IPS DF 6.9 (cell line): ENCODE results near the gene UBE2I.
A peak's percentile ranks its signal among the peaks of the same experiment; 100 is the strongest.
"Not testable (repeated sequence)": the region's sequence is repeated elsewhere in the genome, so short reads cannot be mapped to it uniquely, and the experiment has no call there.

ENCODE experiments used
- DNase-seq: peaks from one replicate; pipeline ENCODE4 v3.0.0-alpha.2; 2013; ENCODE audit warnings: low read depth, low spot score
- H3K27ac ChIP-seq: one replicate; pipeline ENCODE4 v1.5.1; 2013; ENCODE audit warnings: low read length, control low read depth
- H3K27me3 ChIP-seq: 2 replicates; pipeline ENCODE4 v1.6.1; 2013; ENCODE audit warnings: mild to moderate bottlenecking, low read length; ENCODE audit not compliant: control insufficient read depth, insufficient read depth
- H3K36me3 ChIP-seq: 2 replicates; pipeline ENCODE4 v1.6.1; 2013; ENCODE audit warnings: low read length; ENCODE audit not compliant: control insufficient read depth, insufficient read depth
- H3K4me1 ChIP-seq: 2 replicates; pipeline ENCODE4 v1.6.1; 2013; ENCODE audit warnings: low read length; ENCODE audit not compliant: control insufficient read depth, insufficient read depth
- H3K4me3 ChIP-seq: 2 replicates; pipeline ENCODE4 v1.5.1; 2013; ENCODE audit warnings: mild to moderate bottlenecking, low read length
- H3K9me3 ChIP-seq: 2 replicates; pipeline ENCODE4 v1.6.1; 2013; ENCODE audit warnings: low read length, inconsistent platforms; ENCODE audit not compliant: control insufficient read depth, insufficient read depth
- WGBS: extraction: QIAGEN DNeasy Blood & Tissue Kit; methylation state at CpG from one replicate; pipeline ENCODE4 v1.1.7; 2013; ENCODE audit warnings: mixed read lengths, missing lambda C conversion rate; ENCODE audit not compliant: insufficient read length, insufficient coverage; 5-methylcytosine and 5-hydroxymethylcytosine counted together

The UBE2I gene

GRCh38 chr16:1285669-1286512 lies 23.5 kb upstream of the UBE2I start:
- WGBS: no CpG with 5 or more reads among the region's 38 CpGs
- no peak overlapping the region for H3K4me3 ChIP-seq
- H3K9me3 ChIP-seq: no peaks in the 10 kb centered on the region
- H3K36me3 ChIP-seq: no peaks in the 10 kb centered on the region
- H3K27me3 ChIP-seq: peaks cover 9% of the 10 kb centered on the region
- no peak for DNase-seq
- H3K4me1 ChIP-seq: peaks cover 7% of the 10 kb centered on the region
- H3K27ac ChIP-seq: no peak overlapping the region

GRCh38 chr16:1286513-1287094 lies 22.8 kb upstream of the UBE2I start:
- no CpG with 5 or more reads among the region's 25 CpGs for WGBS
- Histone ChIP-seq H3K27me3 (peaks cover 9% of the 10 kb centered on the region), H3K9me3 (no peaks in the 10 kb centered on the region), H3K4me1 (peaks cover 8% of the 10 kb centered on the region), H3K27ac (no peak overlapping the region), H3K36me3 (no peaks in the 10 kb centered on the region), H3K4me3 (no peak overlapping the region)
- no peak for DNase-seq

- Histone ChIP-seq H3K9me3 (no peaks in the 10 kb centered on the region), H3K4me3 (no peak overlapping the region), H3K27me3 (peaks cover 9% of the 10 kb centered on the region), H3K4me1 (peaks cover 9% of the 10 kb centered on the region), H3K27ac (no peak overlapping the region), H3K36me3 (no peaks in the 10 kb centered on the region)
- no CpG with 5 or more reads among the region's 40 CpGs for WGBS
- DNase-seq: no peak
Measured at GRCh38 chr16:1287982-1288670, 21.3 kb upstream of the UBE2I start.

- no peak overlapping the region for H3K4me3 ChIP-seq
Measured at GRCh38 chr16:1288813-1289476, 20.5 kb upstream of the UBE2I start.

GRCh38 chr16:1289477-1289866 lies 20.0 kb upstream of the UBE2I start:
- H3K27me3 ChIP-seq: peaks cover 9% of the 10 kb centered on the region
- H3K36me3 ChIP-seq: no peaks in the 10 kb centered on the region
- H3K9me3 ChIP-seq: no peaks in the 10 kb centered on the region
- peak overlapping the region; percentile 23; the same call in 1 of the 2 replicates for H3K4me3 ChIP-seq
- no CpG with 5 or more reads among the region's 17 CpGs for WGBS
- H3K27ac ChIP-seq: no peak overlapping the region
- DNase-seq: no peak
- peaks cover 7% of the 10 kb centered on the region for H3K4me1 ChIP-seq

More at GRCh38 chr16:1288813-1289476, 20.5 kb upstream of the UBE2I start:
- WGBS: no CpG with 5 or more reads among the region's 20 CpGs
- peaks cover 7% of the 10 kb centered on the region for H3K4me1 ChIP-seq
- H3K36me3 ChIP-seq: no peaks in the 10 kb centered on the region
- no peak overlapping the region for H3K27ac ChIP-seq
- no peaks in the 10 kb centered on the region for H3K9me3 ChIP-seq
- no peak for DNase-seq
- H3K27me3 ChIP-seq: peaks cover 9% of the 10 kb centered on the region

- DNase-seq: no peak
- WGBS: no CpG with 5 or more reads among the region's 22 CpGs
- Histone ChIP-seq H3K27ac (no peak overlapping the region), H3K36me3 (no peaks in the 10 kb centered on the region), H3K27me3 (peaks cover 9% of the 10 kb centered on the region), H3K9me3 (no peaks in the 10 kb centered on the region), H3K4me3 (no peak overlapping the region), H3K4me1 (peaks cover 7% of the 10 kb centered on the region)
Measured at GRCh38 chr16:1290063-1290501, 19.4 kb upstream of the UBE2I start.

GRCh38 chr16:1290860-1291575 lies 18.4 kb upstream of the UBE2I start:
- DNase-seq: no peak
- no CpG with 5 or more reads among the region's 29 CpGs for WGBS
- peaks cover 9% of the 10 kb centered on the region for H3K27me3 ChIP-seq
- no peaks in the 10 kb centered on the region for H3K36me3 ChIP-seq
- no peak overlapping the region for H3K4me3 ChIP-seq
- peaks cover 7% of the 10 kb centered on the region for H3K4me1 ChIP-seq
- no peaks in the 10 kb centered on the region for H3K9me3 ChIP-seq
- no peak overlapping the region for H3K27ac ChIP-seq

GRCh38 chr16:1291576-1291974 lies 17.9 kb upstream of the UBE2I start:
- Histone ChIP-seq H3K4me3 (no peak overlapping the region), H3K36me3 (no peaks in the 10 kb centered on the region), H3K27ac (no peak overlapping the region), H3K4me1 (peaks cover 7% of the 10 kb centered on the region), H3K27me3 (peaks cover 9% of the 10 kb centered on the region), H3K9me3 (no peaks in the 10 kb centered on the region)
- no CpG with 5 or more reads among the region's 17 CpGs for WGBS
- no peak for DNase-seq

GRCh38 chr16:1292208-1292607 lies 17.2 kb upstream of the UBE2I start:
- H3K27me3 ChIP-seq, H3K36me3 ChIP-seq, H3K4me1 ChIP-seq, DNase-seq, H3K4me3 ChIP-seq, H3K9me3 ChIP-seq, H3K27ac ChIP-seq: not testable (repeated sequence)
- WGBS: no CpG with 5 or more reads among the region's 6 CpGs

- H3K9me3 ChIP-seq, H3K36me3 ChIP-seq, H3K4me1 ChIP-seq, H3K27me3 ChIP-seq, H3K4me3 ChIP-seq, H3K27ac ChIP-seq, DNase-seq: not testable (repeated sequence)
- WGBS: no CpG with 5 or more reads among the region's 8 CpGs
Measured at GRCh38 chr16:1292808-1293207, 16.6 kb upstream of the UBE2I start.
